ENCODE results near the gene ARHGAP24.

- TF ChIP-seq REST (IDR thresholded peaks at IDR 0.05; ENCODE audit: insufficient read depth in 1 of 2, low read depth in 2 of 2, low read length in 2 of 2) (no peak), POLR2AphosphoS5 (IDR thresholded peaks at IDR 0.05; ENCODE audit: low read depth, low read length) (no peak), SIN3A (IDR thresholded peaks at IDR 0.05; ENCODE audit: borderline replicate concordance, insufficient read depth, low read length) (no peak)
Measured at GRCh38 chr4:85818700-85819099, 343.8 kb downstream of the ARHGAP24 start.
